Measurements from ENCODE around the gene EIF2D.
"Not testable (repeated sequence)": the region's sequence is repeated elsewhere in the genome, so short reads cannot be mapped to it uniquely, and the experiment has no call there.

Gene EIF2D

DNA sequence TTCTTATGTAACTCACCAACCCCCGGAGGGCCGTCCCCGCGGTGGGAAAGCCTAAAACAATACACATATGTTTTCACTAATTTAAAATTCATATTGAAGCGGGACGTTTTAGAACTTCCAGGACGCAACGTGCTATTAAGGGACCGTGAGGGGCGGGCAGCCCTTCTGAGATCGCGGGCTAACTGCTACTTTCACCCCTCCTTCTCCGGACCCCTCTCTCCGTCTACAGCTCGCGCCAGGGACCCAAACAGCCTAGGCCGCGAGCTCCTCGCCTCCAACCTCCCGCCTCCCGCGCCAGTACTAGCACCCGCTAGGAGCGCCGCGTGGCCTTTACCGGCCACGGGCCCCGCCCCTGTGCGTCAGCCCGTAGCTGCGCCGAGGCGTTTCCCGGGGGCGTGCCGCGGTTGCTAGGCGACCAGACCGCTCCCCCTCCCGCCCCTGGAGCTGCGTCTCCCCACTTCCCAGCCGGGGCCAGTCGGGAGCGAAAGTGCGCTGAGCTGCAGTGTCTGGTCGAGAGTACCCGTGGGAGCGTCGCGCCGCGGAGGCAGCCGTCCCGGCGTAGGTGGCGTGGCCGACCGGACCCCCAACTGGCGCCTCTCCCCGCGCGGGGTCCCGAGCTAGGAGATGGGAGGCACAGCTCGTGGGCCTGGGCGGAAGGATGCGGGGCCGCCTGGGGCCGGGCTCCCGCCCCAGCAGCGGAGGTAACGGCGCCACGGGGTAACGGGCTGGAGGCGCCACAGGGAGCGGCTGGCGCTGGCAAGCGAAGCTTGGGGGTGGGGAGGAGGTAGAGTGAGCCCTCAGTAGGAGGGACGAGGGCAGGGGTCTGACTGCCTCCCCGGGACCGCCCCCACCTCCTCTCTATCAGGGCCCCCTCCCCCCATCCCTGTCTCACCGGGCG lies 23.1 kb upstream of the EIF2D start, which contains the start of gene DYRK3:
Gene DYRK3 (plus strand): TSS at position 457 of the 898 bp plus-strand sequence. CDS start 168 bp downstream, at position 625.
- DNase-seq, result peak; percentile 96

- DNase-seq, result peak; percentile 84
These were observed 22.3 kb upstream of the EIF2D start for GRCh38 chr1:206634365-206635079.

DNA sequence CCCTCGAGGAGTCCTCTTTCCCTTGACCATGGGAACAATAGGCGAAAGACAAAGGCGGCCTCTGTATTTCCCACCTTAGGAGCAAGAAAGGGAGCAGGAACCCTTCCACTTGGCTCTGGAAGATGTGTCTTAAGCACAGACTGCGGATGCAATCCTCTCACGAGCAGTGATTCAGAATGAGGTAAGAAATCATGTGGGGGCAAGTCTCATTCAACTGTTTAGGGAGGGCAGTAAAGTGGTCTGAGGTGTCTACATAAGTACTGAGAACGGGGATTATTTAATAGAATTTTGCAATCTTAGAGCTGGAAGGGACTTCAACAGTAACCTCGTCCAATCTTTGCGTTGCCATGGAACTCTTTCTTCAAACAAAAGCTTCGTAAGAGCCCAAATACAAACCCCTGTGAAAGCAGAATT lies 21.4 kb upstream of the EIF2D start:
- DNase-seq, result no peak

GRCh38 chr1:206631085-206631509 lies 18.8 kb upstream of the EIF2D start:
- peak; percentile 57 for DNase-seq

- no peak for DNase-seq
These were observed 16.7 kb upstream of the EIF2D start for GRCh38 chr1:206628916-206629315.

DNA sequence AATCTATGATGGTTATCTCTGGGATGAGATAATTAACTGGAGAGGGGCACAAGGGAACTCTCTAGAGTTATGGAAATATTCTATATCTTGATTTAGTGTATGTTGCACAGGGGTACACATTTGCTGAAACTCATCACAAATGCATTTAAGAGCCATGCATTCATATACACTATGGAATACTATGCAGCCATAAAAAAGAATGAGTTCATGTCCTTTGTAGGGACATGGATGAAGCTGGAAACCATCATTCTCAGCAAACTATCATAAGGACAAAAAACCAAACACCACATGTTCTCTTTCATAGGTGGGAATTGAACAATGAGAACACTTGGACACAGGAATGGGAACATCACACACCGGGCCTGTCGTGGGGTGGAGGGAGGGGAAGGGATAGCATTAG lies 14.1 kb upstream of the EIF2D start:
- not testable (repeated sequence) for DNase-seq

- no peak for DNase-seq
These were observed 2.9 kb downstream of the EIF2D start for GRCh38 chr1:206609229-206609991.

GRCh38 chr1:206608108-206608698 lies 4.1 kb downstream of the EIF2D start:
- peak; percentile 16 for DNase-seq

DNA sequence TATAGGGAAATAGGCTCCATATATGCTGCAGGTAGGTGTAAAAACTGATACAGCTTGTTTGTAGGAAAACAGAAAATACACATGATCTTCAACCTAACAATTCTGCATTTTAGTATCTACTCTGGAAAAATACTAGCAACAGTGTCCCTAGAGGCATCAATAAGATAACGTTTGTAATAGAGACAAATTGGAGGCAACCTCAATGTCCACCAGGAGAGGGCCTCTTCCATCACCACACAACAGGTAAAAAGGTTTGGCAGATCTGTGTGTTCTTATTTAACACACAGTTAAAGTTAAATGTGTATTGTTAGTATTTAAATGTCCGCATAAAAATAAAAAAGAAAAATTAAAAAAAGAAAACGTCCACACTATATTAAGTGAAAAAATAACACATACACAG lies 5.4 kb downstream of the EIF2D start:
- DNase-seq, result no peak

- DNase-seq, result no peak
These were observed 7.4 kb downstream of the EIF2D start for GRCh38 chr1:206604861-206605260.

- DNase-seq, result no peak
These were observed 11.7 kb downstream of the EIF2D start for GRCh38 chr1:206600527-206600926.

- DNase-seq, result no peak
These were observed 16.0 kb downstream of the EIF2D start for GRCh38 chr1:206596319-206596666.

DNA sequence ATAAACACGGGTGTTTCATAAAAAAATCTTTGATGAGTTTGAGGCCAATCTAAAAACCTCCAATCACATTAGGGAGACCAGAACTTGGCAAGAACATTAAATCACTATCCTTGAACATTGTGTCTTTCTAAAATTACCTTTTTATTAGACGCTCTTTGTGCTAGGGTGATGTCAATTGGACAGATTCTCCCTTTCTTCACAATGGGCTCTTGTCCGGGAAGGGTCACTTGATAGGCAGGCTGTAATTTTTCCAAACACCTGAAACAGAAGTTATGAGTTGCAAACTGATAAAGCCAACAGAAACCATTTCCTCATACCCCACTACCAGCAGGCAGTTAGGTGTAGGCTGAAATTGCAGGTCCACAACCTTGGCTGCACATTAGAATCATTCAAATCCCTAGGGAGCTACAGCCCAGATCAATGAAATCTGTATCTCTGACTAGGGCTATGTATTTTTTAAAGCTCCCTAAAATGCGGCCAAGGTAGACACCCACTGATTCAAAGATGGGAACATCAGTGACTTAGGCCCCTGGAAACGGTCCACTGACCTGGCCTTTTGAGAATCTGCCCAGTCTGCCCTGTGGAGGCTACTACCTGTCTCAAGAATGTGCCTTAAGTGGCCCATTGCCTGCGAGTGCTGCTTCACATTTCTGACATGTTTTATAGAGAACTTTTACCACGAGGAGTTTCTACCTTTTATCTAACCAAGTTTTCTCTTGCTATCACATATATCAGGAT lies 16.5 kb downstream of the EIF2D start:
- no peak for DNase-seq

- no peak for DNase-seq
These were observed 18.8 kb downstream of the EIF2D start for GRCh38 chr1:206593351-206593925.

- DNase-seq, result no peak
These were observed 20.6 kb downstream of the EIF2D start for GRCh38 chr1:206591696-206592095.

GRCh38 chr1:206591226-206591625 lies 21.0 kb downstream of the EIF2D start:
- no peak for DNase-seq

DNA sequence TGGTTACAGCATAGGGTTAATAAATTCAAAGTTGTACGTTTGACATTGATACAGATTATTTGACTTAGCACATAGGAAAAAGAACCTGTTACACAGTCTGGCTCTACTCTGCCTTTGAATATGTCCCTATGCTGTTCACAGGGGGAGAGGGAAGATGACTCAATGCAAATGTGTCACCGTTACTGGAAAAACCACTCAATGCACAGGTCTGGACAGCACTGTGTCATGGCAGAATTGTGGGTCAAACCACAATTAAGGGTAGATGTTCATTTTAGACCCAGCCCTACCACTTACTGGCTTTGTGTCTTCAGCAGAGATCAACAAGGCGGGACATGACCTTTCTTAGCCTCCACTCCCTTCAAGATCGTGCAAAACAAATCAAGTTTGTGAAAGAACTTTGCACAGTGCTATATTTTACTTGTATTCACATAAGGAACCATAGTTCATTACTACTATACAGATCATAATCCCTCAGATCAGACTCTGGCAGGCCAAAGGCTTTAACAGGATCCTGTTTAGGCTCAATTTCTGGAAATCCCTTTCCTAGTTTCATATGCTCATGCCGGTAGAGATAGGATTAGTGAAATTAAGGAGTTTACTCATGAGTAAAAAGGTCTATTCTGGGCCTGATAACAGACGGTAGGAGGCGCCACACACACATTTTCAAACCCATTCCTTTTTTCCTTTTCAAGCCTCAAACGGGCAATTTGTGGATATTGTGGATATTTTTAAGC lies 22.1 kb downstream of the EIF2D start:
- DNase-seq, result no peak

GRCh38 chr1:206589206-206589605 lies 23.1 kb downstream of the EIF2D start:
- DNase-seq, result no peak

DNA sequence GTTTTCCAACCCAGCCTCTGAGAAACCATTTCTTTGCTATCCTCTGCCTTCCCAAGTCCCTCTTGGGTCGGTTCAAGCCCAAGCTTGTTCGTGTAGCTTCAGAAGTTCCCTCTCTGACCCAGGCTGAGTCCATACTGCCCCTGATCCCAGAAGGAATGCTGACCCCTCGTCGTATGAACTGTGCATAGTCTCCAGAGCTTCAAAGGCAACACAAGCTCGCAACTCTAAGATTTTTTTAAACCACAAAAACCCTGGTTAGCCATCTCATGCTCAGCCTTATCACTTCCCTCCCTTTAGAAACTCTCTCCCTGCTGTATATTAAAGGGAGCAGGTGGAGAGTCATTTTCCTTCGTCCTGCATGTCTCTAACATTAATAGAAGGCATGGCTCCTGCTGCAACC lies 23.8 kb downstream of the EIF2D start:
- DNase-seq, result no peak

DNA sequence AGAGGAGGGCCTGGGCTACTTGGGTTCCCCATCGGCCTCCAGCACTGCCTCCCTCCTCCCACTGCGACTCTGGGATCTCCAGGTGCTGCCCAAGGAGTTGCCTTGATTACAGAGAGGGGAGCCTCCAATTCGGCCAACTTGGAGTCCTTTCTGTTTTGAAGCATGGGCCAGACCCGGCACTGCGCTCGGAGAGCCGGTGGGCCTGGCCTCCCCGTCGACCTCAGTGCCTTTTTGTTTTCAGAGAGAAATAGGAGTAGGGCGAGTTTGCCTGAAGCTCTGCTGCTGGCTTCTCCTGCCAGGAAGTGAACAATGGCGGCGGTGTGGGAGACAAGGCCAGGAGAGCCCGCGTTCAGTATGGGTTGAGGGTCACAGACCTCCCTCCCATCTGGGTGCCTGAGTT lies 24.4 kb downstream of the EIF2D start:
- DNase-seq, result no peak

All from NCI-H774 (cell line).